B cell (primary cell): ENCODE results near the gene DTX4.
A peak's percentile ranks its signal among the peaks of the same experiment; 100 is the strongest.

Experiments used
- EZH2 ChIP-seq: IDR thresholded peaks from 2 replicates; pipeline ENCODE4 v1.6.1; 2012; ENCODE audit warnings: borderline replicate concordance, low read depth, mild to moderate bottlenecking, moderate library complexity, low read length; ENCODE audit not compliant: insufficient read depth, poor library complexity, severe bottlenecking
- TF ChIP-seq, protein P1 (sequence below): fragments of 200-600 bp; IDR thresholded peaks from one replicate; pipeline ENCODE4 v1.8.0; 2022; ENCODE audit warnings: antibody characterized with exemption, mild to moderate bottlenecking

DNA sequence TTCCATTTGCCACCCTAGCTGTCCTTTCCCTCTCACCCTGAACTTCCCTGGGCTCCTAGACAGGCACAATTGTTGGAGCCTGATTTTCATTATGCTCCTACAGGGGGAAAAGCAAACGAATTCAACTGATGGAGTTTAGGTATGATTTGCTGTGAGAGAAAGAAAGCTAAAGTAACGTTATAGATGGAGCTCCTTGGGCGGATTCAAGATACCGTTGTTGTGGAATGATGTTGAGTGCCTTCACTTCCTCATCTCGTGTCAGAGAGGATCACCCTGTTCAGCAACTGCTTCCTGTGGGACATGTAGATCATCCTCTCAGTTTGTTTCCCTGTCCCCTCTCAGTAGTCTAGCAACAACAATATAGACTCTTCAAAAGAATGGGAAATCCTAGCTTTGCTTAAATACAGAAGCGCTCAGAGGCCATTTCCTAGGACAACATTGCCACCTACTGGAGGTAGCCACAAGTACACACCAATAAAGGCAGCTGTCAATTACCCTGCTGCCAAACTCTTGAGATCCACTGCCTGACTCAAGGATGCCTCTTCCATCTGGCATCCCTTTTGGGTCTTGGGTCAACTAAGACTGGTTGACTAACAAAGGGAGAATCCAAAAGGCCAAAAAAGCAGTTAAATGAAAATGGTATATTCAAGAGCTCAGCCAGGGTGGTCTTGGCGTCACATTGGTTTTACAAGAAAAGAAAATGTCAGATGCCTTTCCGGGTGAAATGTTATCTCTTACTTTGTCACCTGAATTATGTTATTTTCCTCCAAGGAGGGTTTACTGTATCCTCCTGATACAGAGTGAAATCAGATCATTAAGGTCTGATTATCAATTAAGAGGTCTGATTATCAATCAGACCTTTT is 13.5 kb upstream of the DTX4 start:
- TF ChIP-seq, protein P1, sequence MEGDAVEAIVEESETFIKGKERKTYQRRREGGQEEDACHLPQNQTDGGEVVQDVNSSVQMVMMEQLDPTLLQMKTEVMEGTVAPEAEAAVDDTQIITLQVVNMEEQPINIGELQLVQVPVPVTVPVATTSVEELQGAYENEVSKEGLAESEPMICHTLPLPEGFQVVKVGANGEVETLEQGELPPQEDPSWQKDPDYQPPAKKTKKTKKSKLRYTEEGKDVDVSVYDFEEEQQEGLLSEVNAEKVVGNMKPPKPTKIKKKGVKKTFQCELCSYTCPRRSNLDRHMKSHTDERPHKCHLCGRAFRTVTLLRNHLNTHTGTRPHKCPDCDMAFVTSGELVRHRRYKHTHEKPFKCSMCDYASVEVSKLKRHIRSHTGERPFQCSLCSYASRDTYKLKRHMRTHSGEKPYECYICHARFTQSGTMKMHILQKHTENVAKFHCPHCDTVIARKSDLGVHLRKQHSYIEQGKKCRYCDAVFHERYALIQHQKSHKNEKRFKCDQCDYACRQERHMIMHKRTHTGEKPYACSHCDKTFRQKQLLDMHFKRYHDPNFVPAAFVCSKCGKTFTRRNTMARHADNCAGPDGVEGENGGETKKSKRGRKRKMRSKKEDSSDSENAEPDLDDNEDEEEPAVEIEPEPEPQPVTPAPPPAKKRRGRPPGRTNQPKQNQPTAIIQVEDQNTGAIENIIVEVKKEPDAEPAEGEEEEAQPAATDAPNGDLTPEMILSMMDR = peak; percentile 94
- TF ChIP-seq EZH2 = no peak
